ENCODE results near the gene SACM1L. TPM values are rescaled to one million over a fixed set of nuclear protein-coding genes. Genes with fewer than 3 reads are reported as not detected.
A peak's percentile ranks its signal among the peaks of the same experiment; 100 is the strongest.
"Not testable (repeated sequence)": the region's sequence is repeated elsewhere in the genome, so short reads cannot be mapped to it uniquely, and the experiment has no call there.

Gene SACM1L
- total and polyA plus RNA-seq, 11 donors: 12.6 to 35.3 (median 22.3) TPM

DNA sequence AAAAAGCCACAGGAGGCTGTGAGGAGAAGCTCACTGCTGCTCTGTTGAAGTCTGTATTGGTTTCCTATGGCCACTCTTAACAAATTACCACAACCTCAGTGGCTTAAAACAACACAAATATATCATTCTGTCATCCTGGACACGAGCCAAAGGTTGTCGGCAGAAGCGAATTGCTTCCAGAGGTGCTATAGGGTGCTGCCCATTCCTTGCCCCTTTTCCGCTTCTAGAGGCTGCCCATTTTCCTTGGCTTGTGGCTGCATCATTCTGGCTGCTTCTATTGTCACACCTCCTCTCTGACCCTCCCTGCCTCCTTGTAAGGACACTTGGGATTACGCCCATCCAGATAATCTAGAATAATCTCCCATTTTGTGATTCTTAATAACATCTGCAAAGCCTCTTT, 6.4 kb upstream of the SACM1L start:
- ATAC-seq: no peak

DNA sequence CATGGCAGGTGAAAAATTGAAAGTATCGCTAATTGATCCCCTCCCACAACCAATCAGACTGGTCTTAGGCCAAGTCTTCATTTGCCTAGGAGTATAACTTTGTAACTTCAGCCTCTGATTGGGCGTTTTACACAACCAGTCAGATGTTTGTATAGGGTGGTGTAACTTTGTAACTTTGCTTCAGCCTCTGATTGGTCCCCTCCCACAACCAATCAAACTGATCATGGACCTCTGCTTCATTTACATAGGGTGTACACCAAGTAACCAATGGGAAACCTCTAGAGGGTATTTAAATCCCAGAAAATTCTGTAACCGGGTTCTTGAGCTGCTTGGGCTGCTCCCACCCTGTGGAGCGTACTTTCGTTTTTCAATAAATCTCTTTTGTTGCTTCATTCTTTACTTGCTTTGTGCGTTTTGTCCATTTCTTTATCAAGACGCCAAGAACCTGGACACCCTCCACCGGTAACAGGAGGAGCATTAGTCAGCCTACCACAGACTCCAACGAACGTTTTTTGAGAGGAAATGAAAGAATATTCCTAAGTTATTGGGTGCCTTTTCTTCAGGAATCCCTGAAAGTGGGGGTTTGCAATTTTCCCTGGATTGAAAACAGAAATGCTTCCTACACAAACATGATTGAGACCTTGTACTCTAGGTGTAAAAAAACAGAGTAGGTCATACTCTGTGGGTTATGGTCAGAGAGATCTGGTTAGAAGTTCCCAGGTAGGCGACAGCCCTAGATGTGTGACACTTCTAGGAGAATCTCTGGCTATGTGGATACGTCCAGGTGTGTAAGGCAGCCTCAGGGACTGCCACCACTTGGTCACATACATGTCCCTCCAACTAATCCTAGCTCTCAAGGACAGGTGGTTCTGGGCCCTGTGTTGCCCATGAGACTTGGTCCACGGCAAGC, 5.5 kb upstream of the SACM1L start:
- no peak for TF ChIP-seq POLR2A (IDR thresholded peaks at IDR 0.05)
- TF ChIP-seq, protein P1, sequence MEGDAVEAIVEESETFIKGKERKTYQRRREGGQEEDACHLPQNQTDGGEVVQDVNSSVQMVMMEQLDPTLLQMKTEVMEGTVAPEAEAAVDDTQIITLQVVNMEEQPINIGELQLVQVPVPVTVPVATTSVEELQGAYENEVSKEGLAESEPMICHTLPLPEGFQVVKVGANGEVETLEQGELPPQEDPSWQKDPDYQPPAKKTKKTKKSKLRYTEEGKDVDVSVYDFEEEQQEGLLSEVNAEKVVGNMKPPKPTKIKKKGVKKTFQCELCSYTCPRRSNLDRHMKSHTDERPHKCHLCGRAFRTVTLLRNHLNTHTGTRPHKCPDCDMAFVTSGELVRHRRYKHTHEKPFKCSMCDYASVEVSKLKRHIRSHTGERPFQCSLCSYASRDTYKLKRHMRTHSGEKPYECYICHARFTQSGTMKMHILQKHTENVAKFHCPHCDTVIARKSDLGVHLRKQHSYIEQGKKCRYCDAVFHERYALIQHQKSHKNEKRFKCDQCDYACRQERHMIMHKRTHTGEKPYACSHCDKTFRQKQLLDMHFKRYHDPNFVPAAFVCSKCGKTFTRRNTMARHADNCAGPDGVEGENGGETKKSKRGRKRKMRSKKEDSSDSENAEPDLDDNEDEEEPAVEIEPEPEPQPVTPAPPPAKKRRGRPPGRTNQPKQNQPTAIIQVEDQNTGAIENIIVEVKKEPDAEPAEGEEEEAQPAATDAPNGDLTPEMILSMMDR (IDR thresholded peaks at IDR 0.05): no peak
- 83 to 87% (median 84%) methylated on average over 13 of the region's 13 CpGs for WGBS, 4 donors
- H3K27ac ChIP-seq: no peak overlapping the region

More for the DNA sequence above, 6.4 kb upstream of the SACM1L start:
- H3K4me3 ChIP-seq: no peak overlapping the region
- H3K27me3 ChIP-seq: no peaks in the 10 kb centered on the region
- no peak overlapping the region for H3K27ac ChIP-seq
- no peak for DNase-seq
- TF ChIP-seq POLR2A (IDR thresholded peaks at IDR 0.05): no peak
- TF ChIP-seq, protein P1 (IDR thresholded peaks at IDR 0.05): no peak
- intact Hi-C loops (cut with DNase I): no loop called here
- WGBS, 4 donors: 74 to 97% (median 79%) methylated on average over 5 of the region's 5 CpGs
- peaks cover 0 to 10% (median 0%) of the 10 kb centered on the region in 12 donors for H3K9me3 ChIP-seq
- H3K36me3 ChIP-seq: peaks cover 0 to 32% (median 16%) of the 10 kb centered on the region in 9 donors
- H3K4me1 ChIP-seq: peaks cover 0 to 34% (median 7%) of the 10 kb centered on the region in 12 donors

DNA sequence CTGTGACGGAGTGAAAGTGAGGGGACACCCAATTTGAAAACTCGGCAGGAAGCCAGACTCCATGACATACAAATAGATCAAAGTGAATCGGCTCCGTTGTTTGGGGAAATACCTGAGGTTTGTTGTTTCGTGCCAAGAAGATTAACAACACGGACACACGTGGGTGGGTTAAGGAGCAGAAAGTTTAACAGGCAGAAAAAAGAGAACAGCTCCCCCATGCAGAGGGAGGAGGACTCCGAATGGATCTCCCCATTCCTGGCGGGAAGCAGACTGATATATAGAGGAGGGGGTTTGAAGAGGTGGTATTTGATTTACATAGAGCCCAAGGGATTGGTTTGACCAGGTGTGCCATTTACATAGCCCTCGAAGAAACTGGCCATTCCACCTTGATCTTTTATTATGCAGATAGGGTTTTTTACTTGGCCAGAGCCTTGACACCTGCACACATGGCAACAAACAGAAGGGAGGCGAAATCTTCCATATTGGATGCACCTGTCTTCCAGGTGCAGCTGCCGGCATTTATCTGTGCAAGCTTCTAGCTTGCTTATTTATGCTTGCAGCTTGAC, 4.8 kb upstream of the SACM1L start:
- Histone ChIP-seq H3K9me3 (peaks cover 0 to 10% (median 0%) of the 10 kb centered on the region in 12 donors), H3K36me3 (peaks cover 0 to 16% (median 3%) of the 10 kb centered on the region in 9 donors), H3K4me1 (peaks cover 0 to 30% (median 10%) of the 10 kb centered on the region in 12 donors), H3K4me3 (no peak overlapping the region), H3K27ac (no peak overlapping the region), H3K27me3 (no peaks in the 10 kb centered on the region)
- WGBS, 4 donors: 65 to 72% (median 69%) methylated on average over 12 of the region's 12 CpGs
- ATAC-seq: no peak
- intact Hi-C loops (cut with DNase I): no loop called here
- DNase-seq: no peak
- TF ChIP-seq, protein P1 (IDR thresholded peaks at IDR 0.05): no peak
- no peak for TF ChIP-seq POLR2A (IDR thresholded peaks at IDR 0.05)

More for the DNA sequence above, 5.5 kb upstream of the SACM1L start:
- H3K4me1 ChIP-seq: peaks cover 0 to 33% (median 11%) of the 10 kb centered on the region in 12 donors
- intact Hi-C loops (cut with DNase I): no loop called here
- ATAC-seq: no peak
- DNase-seq: no peak
- H3K4me3 ChIP-seq: no peak overlapping the region
- H3K9me3 ChIP-seq: peaks cover 0 to 10% (median 0%) of the 10 kb centered on the region in 12 donors
- no peaks in the 10 kb centered on the region for H3K27me3 ChIP-seq
- H3K36me3 ChIP-seq: peaks cover 0 to 23% (median 7%) of the 10 kb centered on the region in 9 donors

DNA sequence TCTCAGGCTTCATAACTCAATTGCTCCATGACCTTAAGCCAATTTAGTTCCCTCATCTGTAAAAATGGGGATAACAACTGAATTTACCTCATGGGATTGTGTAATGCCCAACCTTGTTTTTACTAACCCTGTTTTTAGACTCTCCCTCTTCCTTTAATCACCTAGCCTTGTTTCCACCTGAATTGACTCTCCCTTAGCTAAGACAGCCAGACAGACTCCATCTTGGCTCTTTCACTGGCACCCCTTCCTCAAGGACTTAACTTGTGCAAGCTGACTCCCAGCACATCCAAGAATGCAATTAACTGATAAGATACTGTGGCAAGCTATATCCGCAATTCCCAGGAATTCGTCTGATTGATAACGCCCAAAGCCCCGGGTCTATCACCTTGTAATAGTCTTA, 3.5 kb upstream of the SACM1L start:
- DNase-seq; H3K4me3 ChIP-seq; intact Hi-C loops (cut with DNase I); ATAC-seq; H3K27me3 ChIP-seq; H3K36me3 ChIP-seq: not testable (repeated sequence)
- H3K27ac ChIP-seq: peak overlapping the region in 1 of 12 donors; percentile 12
- H3K4me1 ChIP-seq: peaks cover 6 to 29% (median 13%) of the 10 kb centered on the region in 12 donors
- WGBS, 4 donors: 43 to 60% (median 51%) methylated on average over 4 of the region's 4 CpGs
- peaks cover 0 to 10% (median 0%) of the 10 kb centered on the region in 12 donors for H3K9me3 ChIP-seq

Data from heart left ventricle (tissue), 16 donors.